GM12891 (cell line): ENCODE measurements around the gene RGS14.
"Not testable (repeated sequence)": the region's sequence is repeated elsewhere in the genome, so short reads cannot be mapped to it uniquely, and the experiment has no call there.

Experiments
- DNase-seq: peaks from one replicate; pipeline ENCODE4 v3.0.0; 2011; ENCODE audit warnings: low spot score; ENCODE audit not compliant: insufficient read length
- FAIRE-seq: peaks from 2 replicates; lab custom pipeline; 2011; peaks lifted over from hg19 to GRCh38; lab: Jason Lieb, UNC
- PAX5 ChIP-seq: IDR thresholded peaks from 2 replicates; pipeline ENCODE4 v1.6.1; 2011; ENCODE audit warnings: low read length, moderate library complexity, mild to moderate bottlenecking; ENCODE audit not compliant: insufficient read depth, severe bottlenecking
- POLR2A ChIP-seq: IDR thresholded peaks from 2 replicates; pipeline ENCODE4 v1.6.1; 2011; ENCODE audit warnings: low read depth, low read length, control low read depth
- POLR2AphosphoS5 ChIP-seq: IDR thresholded peaks from 2 replicates; pipeline ENCODE4 v1.6.1; 2011; ENCODE audit warnings: low read depth, low read length, control low read depth
- POU2F2 ChIP-seq: IDR thresholded peaks from 2 replicates; pipeline ENCODE4 v1.6.1; 2011; ENCODE audit warnings: low read depth, mild to moderate bottlenecking, control low read depth, low read length, moderate library complexity
- SPI1 ChIP-seq: IDR thresholded peaks from 2 replicates; pipeline ENCODE4 v1.6.1; 2011; ENCODE audit warnings: low read depth, low read length, control low read depth
- TAF1 ChIP-seq: IDR thresholded peaks from 2 replicates; pipeline ENCODE4 v1.6.1; 2011; ENCODE audit warnings: low read depth, low read length, control low read depth

RGS14 gene

DNA sequence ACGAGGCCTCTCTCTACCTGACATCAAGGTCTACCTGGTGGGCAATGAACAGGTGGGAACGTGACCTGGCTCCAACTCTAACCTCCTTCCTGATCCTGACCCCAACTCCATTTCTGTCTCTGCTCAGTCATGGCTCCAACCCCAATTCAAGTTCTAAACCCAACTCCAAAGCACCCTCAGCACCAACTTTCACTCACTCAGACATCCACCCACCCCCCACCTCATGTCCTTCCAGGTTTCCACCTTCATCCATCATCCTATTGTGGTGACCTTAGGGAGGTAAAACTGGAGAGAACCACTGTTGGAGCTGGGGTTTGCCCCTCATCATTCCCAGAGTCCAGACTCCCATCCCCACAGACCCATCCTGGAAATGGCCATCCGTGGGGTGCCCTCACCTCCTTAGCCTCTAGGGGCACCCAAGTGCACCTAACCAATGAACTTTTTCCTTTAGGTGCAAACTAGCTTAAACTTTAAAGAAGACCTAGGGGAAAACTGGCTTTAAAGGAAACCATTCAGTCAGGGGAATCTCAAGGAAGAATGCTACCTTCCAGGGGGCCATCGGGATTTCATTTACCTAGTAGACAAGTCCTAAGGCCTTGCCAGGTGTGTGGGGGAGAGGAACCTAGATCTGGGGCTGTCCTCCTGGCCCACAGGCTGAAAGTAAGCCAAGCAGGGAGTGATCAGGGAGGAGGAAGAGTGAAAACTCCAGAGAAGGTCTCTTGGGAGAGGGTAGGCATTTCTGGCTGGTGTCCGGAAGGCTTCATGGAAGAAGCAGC is 11.3 kb downstream of the RGS14 start:
- TF ChIP-seq SPI1 (no peak), POLR2AphosphoS5 (no peak), PAX5 (no peak), TAF1 (no peak), POU2F2 (no peak), POLR2A (no peak)
- FAIRE-seq (peak; percentile 78), DNase-seq (peak; percentile 64)

DNA sequence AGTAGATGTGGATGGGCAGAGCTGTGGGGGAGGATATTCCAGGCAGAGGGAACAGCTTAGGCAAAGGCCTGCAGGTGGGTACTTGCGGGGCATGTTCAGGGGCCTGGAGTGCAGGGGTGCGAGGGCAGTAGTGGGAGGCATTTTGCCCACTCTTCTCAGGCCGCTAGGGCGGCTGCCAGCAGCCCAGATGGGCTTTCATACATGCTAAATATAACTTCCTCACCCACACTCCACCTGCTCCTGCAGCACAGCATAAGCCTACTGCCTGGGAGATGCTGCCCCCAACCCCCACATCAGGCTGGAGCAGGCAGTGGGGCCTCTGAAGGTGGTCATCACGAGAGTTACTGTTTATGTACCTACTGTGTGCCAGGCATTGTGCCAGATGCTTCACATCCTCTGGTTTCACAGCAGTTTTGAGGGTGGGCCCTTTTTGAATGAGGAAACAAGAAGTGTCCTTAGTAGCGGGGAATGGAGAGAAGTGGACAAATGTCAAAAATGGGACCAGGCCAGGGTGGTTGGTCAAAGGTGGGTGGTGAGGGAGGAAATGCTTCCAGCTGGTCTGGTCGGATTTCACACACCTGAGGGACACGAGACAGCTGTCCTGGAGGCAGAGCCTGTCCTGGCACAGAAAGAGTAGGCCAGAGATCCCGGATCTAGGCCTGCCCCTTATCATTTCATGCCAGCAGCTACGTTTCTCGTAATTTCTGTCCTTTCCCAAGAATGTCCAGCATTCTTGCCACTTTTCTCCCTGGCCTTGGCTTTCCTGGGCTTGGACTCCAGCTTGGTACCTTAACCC is 12.1 kb downstream of the RGS14 start:
- no peak for DNase-seq
- TF ChIP-seq POLR2A: no peak
- TF ChIP-seq POU2F2: no peak
- TF ChIP-seq SPI1: no peak
- TF ChIP-seq TAF1: no peak
- no peak for TF ChIP-seq POLR2AphosphoS5
- TF ChIP-seq PAX5: no peak
- FAIRE-seq: peak; percentile 82

DNA sequence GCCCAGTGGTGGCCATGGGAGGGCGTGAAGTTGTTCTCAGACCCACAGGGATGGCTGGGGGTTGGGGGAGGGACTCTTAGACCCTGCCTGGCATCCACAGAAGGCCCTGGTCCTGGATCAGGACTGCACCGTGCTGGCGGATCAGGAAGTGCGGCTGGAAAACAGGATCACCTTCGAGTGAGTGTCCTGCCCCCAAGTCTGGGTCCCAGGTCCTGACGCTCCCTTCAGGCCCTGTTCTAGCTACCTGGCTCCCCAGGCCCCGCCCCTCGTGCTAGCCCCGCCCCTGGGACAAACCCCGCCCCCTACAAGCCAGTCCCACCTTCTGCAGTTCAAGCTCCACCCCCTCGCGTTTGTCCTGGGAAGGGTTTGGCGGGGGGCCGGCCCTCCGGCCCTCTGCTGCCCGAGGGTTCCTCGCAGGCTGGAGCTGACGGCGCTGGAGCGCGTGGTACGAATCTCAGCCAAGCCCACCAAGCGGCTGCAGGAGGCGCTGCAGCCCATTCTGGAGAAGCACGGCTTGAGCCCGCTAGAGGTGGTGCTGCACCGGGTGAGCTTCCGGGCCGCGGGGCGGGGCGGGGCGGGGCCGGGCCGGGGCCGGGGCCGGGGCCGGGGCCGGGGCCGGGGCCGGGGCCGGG is 12.9 kb downstream of the RGS14 start:
- peak; percentile 81 for DNase-seq
- no peak for TF ChIP-seq POLR2AphosphoS5
- no peak for TF ChIP-seq POLR2A
- no peak for TF ChIP-seq SPI1
- TF ChIP-seq POU2F2: no peak
- TF ChIP-seq PAX5: no peak
- TF ChIP-seq TAF1: no peak
- FAIRE-seq: peak; percentile 94

DNA sequence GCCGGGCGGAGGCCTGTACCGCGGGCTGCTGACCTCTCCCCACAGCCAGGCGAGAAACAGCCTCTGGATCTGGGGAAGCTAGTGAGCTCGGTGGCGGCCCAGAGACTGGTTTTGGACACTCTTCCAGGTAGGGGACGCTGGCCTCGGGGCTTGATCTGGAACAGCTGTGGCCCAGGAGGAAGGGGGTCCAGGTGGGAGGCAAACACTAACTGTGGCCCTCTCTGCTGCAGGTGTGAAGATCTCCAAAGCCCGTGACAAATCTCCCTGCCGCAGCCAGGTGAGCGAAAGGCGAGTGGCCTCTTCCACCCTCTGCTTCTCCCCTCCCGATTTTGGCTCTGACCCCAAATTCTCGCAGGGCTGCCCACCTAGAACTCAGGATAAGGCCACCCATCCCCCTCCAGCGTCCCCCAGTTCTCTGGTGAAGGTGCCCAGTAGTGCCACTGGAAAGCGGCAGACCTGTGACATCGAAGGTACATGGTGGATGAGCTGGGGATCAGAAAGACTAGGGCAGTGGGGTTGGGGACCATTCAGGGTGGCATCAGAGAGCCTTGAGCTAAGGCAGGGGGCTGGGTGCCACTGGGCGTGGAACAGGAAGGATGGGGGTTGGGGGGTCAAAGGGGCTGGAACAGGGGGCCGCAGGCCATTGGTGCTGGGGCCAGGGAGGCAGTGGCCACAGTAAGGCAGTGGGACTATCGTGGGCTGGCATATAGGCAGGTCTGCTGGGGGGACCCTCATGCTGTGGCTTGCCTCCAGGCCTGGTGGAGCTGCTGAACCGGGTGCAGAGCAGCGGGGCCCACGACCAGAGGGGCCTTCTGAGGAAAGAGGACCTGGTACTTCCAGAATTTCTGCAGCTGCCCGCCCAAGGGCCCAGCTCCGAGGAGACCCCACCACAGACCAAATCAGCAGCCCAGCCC is 13.7 kb downstream of the RGS14 start:
- TF ChIP-seq PAX5 (no peak), POU2F2 (no peak), TAF1 (no peak), POLR2A (no peak), SPI1 (no peak), POLR2AphosphoS5 (no peak)
- DNase-seq (no peak), FAIRE-seq (no peak)

DNA sequence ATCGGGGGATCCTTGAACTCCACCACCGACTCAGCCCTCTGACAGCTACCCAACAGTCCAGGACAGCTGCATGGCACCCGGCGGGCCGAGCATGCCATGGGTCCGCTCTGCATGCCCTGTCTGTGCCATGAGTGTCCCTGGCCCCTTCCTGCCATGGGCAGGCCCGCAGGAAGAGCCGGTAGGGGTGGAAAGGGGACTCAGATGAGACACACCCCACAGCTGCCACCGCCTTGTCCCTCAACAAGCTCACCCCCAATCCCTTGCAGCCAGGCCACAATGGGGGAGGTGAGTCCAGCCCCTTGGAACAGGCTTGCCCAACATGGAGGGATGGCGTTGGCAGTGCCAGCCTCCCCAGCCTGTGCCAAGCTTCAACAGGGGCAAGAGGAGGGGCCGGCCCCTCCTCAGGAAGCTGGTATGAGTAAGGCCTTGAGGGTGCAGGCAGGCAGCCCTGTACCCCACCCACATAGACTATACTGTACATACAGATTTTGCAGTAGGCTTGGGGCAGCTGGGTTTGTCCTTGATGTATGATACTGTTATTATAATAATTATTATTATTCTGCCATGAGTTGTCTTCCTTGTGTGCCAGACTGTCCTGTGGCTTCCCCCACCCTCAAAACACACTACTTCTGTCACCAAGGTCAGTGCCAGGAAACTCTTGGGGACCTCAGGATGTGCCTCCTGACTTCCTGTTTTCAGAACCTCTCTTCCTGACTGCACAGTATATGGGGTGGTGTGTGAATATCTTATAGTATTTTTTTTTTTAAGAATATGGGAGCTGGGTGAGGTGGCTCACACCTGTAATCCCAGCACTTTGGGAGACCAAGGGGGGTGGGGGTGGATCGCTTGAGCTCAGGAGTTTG is 14.5 kb downstream of the RGS14 start:
- no peak for FAIRE-seq
- no peak for TF ChIP-seq POLR2A
- no peak for TF ChIP-seq POLR2AphosphoS5
- no peak for TF ChIP-seq PAX5
- no peak for TF ChIP-seq TAF1
- TF ChIP-seq SPI1: peak; percentile 50
- DNase-seq: no peak

DNA sequence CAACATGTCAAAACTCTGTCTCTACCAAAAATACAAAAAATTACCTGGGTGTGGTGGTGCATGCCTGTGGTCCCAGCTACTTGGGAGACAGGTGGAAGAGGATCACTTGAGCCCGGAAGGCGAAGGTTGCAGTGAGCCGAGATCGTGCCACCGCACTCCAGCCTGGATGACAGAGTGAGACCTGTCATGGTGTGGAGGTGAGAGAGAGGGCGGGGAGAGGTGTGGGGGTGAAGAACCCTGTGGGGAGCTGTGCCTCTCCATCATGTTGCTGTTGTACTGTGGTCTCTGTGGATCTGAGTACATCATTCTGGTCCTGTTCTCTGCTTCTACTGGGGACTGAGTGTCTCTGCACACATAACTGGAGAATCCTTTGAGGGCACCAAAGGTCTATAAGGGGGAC is 15.2 kb downstream of the RGS14 start:
- TF ChIP-seq PAX5 (no peak), POLR2AphosphoS5 (no peak), POU2F2 (no peak), POLR2A (no peak), SPI1 (no peak), TAF1 (no peak)
- FAIRE-seq: no peak
- DNase-seq: no peak

DNA sequence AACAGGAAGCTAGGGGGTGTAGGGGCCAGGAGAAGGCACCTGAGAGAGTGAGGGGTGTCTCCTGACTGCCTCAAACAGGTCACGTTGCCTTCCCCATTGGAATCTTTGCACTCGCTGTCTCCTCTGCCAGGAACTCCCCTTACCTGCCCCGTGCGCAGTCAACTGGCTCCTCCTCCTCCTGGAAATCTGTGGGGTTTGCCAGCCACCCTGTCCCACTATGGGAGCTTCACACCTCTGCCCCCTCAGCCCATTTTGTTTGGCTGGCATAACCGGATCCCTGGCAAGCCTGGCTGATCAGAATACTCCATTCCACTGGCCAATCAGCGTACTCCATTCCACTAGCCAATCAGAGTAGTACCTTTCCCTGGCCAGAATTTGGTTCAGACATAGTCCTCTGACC is 16.1 kb downstream of the RGS14 start:
- TF ChIP-seq POLR2AphosphoS5 (no peak), POU2F2 (no peak), SPI1 (no peak), TAF1 (no peak), PAX5 (no peak), POLR2A (no peak)
- no peak for FAIRE-seq
- no peak for DNase-seq

DNA sequence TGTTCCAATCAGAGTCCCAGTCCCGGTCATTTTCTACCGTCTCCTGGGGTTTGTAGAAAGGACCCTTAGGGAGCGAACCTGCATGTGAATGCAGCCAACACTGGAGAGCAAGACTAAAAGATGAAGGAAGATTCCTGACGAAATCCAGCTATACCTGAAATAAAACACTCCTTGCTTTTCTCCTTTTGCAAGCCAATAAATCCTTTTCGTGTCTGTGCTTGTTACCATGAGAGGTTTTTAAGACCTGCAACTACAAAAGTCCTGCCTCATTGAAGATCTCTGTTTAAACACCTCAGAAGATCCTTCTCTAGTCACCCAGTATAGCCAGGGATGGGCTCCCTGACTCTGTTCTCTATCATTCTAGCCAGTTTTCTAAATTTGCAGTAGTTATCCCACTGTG is 16.5 kb downstream of the RGS14 start:
- FAIRE-seq: no peak
- no peak for DNase-seq

DNA sequence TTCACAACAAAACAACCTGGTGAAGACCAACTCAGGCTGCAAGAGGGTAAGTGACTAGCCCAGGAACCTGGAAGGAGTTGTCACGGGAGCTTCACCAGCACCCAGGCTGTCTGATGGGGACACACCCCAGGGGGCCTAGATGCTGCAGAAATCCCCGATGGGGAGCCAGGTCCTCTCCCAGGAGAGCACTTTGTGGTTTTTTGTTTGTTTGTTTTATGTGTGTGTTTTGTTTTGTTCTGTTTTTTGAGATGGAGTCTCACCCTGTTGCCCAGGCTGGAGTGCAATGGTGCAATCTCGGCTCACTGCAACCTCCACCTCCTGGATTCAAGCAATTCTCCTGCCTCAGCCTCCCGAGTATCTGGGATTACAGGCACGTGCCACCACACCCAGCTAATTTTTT is 17.8 kb downstream of the RGS14 start:
- FAIRE-seq, DNase-seq: not testable (repeated sequence)

More for the DNA sequence above, 16.5 kb downstream of the RGS14 start:
- TF ChIP-seq POLR2AphosphoS5: no peak
- no peak for TF ChIP-seq POU2F2
- no peak for TF ChIP-seq TAF1
- TF ChIP-seq POLR2A: no peak
- TF ChIP-seq PAX5: no peak
- TF ChIP-seq SPI1: no peak
